ENCODE results near the gene EIF4E1B.

DNA sequence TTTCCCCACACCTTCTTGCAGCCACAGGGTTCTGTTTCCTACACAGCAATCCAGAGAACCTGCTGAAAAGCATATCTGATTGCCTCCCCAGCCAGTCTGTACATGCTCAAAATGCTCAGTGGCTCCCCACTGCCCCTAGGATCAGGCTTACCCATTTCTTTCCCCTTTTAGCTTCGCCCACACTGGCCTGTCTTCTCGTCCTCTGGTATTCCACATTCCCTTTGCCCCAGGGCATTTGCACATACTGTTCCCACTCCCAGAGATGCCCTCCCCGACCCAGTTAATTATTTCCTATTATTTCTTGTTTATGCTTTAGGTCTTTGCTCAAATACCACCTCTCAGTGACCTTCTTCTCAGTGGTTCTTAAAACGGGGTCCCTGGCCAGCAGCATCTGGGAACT is 10.1 kb downstream of the EIF4E1B start:
- no peak for TF ChIP-seq MAX (IDR thresholded peaks at IDR 0.05)
- TF ChIP-seq TAF1 (conservative IDR thresholded peaks at IDR 0.05), result no peak
- TF ChIP-seq EGR1 (IDR thresholded peaks at IDR 0.05; ENCODE audit: low read depth in 2 of 2), result no peak
- TF ChIP-seq, protein P1, sequence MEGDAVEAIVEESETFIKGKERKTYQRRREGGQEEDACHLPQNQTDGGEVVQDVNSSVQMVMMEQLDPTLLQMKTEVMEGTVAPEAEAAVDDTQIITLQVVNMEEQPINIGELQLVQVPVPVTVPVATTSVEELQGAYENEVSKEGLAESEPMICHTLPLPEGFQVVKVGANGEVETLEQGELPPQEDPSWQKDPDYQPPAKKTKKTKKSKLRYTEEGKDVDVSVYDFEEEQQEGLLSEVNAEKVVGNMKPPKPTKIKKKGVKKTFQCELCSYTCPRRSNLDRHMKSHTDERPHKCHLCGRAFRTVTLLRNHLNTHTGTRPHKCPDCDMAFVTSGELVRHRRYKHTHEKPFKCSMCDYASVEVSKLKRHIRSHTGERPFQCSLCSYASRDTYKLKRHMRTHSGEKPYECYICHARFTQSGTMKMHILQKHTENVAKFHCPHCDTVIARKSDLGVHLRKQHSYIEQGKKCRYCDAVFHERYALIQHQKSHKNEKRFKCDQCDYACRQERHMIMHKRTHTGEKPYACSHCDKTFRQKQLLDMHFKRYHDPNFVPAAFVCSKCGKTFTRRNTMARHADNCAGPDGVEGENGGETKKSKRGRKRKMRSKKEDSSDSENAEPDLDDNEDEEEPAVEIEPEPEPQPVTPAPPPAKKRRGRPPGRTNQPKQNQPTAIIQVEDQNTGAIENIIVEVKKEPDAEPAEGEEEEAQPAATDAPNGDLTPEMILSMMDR (IDR thresholded peaks at IDR 0.05; ENCODE audit: low read depth, low read length, missing input control), result no peak
- TF ChIP-seq RAD21 (IDR thresholded peaks at IDR 0.05), result no peak
- no peak for TF ChIP-seq YY1 (IDR thresholded peaks at IDR 0.05)
- TF ChIP-seq, protein P2, sequence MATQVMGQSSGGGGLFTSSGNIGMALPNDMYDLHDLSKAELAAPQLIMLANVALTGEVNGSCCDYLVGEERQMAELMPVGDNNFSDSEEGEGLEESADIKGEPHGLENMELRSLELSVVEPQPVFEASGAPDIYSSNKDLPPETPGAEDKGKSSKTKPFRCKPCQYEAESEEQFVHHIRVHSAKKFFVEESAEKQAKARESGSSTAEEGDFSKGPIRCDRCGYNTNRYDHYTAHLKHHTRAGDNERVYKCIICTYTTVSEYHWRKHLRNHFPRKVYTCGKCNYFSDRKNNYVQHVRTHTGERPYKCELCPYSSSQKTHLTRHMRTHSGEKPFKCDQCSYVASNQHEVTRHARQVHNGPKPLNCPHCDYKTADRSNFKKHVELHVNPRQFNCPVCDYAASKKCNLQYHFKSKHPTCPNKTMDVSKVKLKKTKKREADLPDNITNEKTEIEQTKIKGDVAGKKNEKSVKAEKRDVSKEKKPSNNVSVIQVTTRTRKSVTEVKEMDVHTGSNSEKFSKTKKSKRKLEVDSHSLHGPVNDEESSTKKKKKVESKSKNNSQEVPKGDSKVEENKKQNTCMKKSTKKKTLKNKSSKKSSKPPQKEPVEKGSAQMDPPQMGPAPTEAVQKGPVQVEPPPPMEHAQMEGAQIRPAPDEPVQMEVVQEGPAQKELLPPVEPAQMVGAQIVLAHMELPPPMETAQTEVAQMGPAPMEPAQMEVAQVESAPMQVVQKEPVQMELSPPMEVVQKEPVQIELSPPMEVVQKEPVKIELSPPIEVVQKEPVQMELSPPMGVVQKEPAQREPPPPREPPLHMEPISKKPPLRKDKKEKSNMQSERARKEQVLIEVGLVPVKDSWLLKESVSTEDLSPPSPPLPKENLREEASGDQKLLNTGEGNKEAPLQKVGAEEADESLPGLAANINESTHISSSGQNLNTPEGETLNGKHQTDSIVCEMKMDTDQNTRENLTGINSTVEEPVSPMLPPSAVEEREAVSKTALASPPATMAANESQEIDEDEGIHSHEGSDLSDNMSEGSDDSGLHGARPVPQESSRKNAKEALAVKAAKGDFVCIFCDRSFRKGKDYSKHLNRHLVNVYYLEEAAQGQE (IDR thresholded peaks at IDR 0.05), result no peak
- TF ChIP-seq RXRA (IDR thresholded peaks at IDR 0.05), result no peak
- no peak for TF ChIP-seq ATF3 (IDR thresholded peaks at IDR 0.05)
- no peak for TF ChIP-seq GABPA (IDR thresholded peaks at IDR 0.05 in 1 of 2, conservative IDR thresholded peaks at IDR 0.05 in 1 of 2)
- TF ChIP-seq JUND (IDR thresholded peaks at IDR 0.05), result no peak
- no peak for TF ChIP-seq SP1 (IDR thresholded peaks at IDR 0.05)

Measured in liver (tissue), 3 donors.